ENCODE results near the gene SCAPER.

Gene SCAPER

DNA sequence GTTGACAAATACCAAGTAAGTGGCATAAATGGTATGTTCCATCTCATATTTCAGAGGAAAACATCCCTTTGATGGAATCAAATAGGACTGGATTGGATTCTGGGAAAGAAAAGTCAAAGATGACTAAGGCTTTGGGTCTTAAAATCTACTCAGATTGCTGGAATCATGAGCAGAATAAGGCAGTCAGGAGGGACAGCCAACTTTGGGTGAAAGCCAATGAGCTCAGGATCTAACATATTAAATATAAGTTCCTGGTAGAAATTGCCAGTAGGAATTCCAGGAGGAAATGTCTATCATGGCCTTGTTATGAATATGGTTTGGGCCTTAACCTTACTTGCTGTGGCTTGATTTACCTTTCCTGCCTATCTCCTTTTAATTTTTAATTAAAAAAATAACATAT is 513.3 kb downstream of the SCAPER start:
- no peak for DNase-seq

DNA sequence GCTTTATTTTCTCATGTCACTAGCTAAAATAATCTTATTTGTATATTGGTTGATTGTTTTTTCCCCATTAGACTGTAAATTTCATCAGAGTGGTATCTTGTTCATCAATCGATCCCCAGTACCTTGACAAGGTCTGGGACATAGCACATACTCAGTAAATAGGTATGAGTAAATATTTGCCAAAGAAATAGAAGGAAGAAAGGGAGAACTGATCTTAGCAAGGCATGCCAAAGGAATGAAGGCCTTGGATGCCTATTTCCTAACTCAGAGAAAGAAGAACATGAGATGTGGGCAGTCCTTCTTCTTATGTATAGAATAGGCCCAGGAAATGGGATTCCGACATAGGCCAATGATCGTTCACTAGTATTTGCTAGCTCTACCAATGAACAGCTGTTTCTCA is 513.8 kb downstream of the SCAPER start:
- no peak for DNase-seq

DNA sequence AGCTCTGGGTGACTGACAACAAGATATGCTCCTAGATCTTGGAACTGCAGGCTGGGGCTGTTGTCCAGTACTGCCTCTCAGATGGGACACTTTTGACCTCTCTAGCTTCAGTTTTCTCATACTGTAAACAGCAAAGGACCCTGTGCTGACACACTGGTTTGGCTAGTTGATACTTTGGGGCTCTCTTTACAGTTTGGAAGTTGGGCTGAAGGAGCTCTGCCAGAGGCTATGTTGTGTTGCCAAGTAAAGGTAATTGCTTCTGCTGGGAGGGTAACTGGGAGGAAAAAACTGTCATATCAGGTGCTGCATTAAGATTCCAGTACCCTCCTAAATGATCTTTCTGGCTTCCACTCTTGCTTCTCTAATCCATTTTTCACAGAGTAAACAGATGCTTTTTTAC is 514.6 kb downstream of the SCAPER start:
- DNase-seq = no peak

DNA sequence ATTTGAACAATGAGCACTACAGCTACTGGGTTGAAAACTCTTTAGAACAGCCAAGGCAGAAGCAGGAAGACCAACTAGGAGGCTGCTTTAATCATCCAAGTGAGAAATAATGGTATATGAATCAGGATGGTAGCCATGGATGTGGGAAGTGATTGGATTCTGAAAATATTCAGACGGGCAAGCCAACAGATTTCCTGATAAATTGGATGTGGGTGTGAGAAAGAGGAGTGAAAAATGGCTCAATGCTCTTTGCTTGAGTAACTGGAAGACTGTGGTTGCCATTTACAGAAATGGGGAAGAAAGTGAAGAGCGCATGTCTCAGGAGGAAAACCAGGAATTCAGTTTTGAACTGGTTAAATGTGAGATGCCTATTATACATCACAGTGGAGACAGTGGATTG is 518.2 kb downstream of the SCAPER start:
- no peak for DNase-seq

DNA sequence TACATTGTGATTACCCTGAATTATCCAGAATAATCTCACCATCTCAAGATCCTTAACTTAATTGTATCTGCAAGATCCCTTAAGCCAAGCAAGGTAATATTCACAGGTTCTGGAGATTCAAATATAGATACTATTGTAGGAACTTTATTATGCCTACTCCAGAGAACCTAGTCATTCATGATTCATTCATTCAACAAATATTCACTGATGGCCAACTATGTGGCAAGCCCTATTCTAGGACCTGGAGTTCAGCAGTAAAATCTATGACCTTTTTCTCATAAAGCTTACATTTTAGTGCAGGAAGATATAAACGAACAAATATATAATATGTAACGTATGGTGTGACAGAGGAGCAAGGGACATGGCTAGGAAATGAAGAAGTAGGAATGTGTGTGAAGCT is 519.0 kb downstream of the SCAPER start:
- no peak for DNase-seq

DNA sequence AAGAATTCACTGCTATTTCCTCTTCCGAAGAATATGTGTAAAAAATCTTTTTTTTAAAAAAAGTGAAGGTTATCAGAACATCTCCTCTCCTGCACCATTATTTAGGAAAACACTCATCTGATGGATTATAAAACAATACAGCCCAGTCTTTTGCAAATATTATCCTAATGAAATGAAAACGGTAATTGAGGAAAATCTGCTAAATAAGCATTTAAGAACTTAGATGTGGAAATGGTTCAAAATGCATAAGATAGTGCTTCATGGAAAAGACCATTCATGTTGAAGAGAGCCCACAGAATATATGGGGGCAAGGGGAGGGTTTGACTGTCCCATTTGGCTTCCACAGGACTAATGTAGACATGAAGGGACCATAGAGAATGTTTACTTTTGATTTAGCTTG is 520.7 kb downstream of the SCAPER start:
- no peak for DNase-seq

DNA sequence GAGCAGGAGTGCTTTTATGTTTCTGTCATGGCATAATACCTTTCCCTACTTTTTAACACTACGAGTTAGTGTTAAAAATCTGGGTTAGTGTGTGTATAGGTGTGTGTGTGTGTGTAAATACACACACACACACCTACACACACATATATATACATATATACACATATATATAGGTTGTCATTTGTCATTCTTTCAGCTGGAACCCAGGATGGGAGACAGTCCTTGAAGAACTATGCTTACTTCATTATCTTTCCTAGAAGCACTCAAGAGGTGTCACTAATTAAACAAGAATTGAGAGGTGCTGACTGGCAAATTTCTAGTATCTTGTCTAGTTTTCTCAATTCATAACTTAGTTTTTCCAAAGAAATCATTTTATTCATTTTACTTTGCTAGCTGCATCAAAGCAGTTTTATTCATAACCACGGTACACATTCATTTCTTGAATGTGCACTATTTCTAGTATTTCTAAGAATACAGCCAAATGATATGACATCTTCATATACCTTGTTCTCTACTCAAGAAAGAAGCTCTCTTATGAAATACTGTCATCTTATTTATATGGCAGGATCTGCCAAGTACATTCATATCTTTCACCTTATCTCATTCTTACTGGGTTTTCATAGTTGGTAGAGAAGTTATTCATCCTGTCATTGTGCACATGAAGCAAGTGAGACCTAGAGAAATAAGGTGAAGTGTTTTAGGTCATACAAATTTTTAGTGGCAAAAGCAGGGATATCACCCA is 522.0 kb downstream of the SCAPER start:
- DNase-seq = no peak

DNA sequence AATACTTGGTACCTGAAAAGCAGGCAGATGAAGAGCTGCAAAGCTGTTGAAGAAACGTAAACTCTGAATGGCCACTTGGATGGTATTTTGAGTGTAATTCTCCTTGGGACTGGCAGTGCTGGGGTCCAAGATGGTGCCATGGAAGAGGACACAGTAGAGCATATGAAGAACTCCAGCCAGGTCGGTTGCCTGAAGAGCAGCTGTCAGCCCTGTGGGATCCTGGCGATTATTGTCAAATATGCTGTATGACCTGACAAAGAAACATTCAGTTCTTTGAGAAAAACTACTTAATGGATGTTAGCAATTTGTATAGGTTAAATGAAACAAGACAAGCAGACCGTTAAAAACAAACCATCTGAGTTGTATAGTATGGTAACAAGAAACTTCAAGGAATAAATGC is 523.8 kb downstream of the SCAPER start:
- no peak for DNase-seq

DNA sequence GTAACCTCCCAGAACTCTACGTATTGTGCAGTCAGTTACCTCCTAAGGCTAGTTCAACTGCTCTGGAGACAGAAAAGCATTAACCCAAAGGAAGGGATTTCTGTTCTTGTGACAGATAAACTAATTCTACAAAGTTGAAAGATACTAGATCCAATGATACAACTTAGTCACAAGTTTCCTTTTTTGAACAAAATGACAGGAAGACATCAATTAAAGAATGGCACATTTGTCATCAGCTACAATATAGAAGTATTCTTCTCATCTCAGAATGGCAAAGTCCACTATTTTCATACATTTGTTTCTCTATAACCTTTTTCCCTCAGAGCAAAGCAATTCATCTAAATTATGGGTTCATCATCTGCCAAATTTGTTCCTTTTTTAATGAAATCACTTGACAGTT is 524.9 kb downstream of the SCAPER start:
- DNase-seq = no peak

DNA sequence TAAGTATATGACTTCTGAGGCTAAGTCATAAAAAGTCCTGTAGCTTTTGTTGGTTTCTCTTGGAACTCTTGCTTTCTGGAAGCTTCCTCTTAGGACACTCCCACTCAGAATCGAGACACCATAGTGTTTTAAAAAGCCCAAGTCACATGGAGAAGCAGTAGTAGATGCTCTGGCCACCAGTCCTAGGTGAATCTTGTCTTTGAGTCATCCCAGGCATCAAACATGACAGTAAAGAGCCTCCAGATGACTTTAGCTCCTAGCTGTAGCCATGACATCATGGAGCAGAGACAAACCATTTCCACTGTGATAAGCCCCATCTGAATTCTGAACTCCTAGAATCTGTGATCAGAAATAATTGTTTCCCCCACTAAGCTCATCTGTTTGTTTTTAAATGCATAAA is 526.4 kb downstream of the SCAPER start:
- DNase-seq = no peak

DNA sequence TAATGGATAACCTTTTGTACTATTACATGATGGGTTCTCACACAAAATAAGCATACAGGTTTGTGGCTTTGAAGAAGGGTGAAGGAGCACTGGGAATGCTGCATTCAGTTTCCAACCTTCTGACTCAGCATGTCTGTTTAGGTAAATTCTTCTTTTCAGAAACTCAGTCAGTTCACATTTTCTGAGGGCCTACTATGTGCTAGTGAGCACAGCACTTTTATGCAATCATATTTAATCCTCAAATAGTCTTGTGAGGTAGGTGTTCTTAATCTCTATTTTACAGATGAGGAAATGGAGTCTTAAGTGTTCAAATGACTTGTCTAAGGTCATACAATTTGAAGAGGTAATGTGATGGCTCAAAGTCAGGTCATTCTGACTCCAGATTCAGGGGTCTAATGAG is 527.4 kb downstream of the SCAPER start:
- no peak for DNase-seq

DNA sequence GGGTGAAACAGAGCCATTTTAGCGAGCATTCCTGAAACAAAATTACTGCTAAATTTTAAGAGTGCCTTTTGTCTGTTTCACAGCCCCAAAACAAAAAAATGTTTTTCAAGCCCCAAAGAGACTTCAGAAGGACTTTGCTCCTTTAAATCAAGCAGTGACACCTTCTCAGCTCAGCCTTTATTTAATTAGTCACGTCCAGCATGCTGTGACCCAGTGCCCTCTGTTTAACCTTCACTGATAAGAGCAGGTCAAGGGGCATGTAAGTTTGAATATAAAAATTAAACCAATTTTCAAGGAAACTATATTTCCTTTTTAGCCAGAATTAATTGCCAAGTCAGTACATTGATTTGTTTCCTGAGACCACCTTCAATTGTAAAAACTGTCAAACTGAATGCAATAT is 527.9 kb downstream of the SCAPER start:
- DNase-seq = no peak

DNA sequence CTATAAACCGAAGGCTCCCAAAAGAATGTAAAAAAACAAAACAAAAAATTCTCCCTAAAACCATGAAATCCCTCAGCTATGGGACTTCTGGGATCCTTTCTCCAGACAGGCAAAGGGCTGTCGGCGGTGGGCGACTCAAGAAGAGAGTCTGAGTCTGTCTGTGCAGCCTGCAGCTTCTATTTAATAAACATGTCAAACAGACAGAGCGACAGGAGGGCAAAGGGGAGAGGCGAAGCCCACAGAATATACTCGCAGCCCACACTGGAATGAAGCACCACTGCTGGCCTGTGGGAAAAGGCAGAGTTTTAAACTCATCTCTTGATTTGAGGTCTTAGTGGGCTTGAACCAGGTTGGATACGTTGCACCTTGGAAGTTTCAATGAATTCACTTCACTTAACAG is 528.3 kb downstream of the SCAPER start:
- DNase-seq = no peak

DNA sequence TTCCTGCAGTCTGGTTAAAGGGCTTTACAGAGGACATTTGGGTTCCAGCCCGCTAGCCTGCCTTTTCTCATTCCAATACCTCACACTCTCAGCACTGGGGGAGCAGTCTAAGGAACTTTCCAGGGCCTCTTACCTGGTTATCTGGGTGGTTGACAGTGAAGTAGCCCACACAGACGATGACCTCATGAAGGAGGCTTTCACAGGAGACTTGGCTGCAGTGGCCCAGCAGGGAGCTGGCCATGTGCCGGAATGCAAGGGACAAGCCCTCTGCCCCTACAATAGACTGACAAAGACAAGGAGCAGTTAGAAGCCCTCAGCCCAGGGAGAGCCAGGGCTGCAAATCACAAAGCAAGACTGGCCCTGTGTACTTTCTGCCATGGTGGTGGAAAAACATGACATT is 529.1 kb downstream of the SCAPER start:
- no peak for DNase-seq

DNA sequence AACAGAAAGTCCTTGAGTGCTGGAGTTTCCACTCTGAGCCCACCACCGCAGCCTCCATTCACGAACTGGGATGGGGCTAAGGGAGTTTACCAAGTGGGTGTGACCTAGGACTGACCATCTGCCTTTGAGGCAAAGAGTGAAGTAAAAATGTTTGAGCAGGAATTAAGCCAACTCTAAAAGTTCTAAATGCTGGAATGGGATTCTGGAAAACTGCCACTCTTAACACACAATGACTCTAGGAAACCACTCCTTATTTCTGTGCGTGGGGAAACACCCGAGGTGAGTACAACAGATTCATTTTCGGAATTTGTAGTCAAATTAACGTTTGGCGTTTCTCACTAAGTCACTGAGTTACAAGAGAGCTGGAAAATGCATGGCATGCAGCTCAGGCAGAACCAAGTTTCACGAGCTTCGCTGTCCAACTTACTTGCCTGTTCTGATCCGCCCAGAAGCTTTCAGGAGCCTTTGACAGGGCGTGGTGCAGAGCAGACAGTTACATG is 537.0 kb downstream of the SCAPER start:
- DNase-seq = peak; percentile 23

DNA sequence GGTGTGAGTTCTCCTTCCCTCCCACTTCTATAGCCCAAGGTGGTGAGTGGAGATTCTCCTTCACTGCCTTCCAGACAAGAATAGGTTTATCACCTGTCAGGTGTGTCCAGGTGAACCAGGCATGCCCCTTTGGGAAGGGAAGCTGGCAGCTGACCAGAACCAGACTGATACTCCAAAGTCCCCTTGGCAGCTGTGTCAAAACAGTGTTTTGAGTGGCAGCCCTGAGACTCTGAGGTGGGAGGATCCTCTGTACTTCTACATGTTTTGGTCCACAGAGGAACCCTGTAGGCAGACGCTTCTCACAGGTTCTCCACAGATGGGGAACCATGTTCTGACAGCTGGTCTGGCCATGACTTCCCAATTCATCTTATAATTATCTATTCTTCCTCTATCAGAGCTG is 538.4 kb downstream of the SCAPER start:
- no peak for DNase-seq

DNA sequence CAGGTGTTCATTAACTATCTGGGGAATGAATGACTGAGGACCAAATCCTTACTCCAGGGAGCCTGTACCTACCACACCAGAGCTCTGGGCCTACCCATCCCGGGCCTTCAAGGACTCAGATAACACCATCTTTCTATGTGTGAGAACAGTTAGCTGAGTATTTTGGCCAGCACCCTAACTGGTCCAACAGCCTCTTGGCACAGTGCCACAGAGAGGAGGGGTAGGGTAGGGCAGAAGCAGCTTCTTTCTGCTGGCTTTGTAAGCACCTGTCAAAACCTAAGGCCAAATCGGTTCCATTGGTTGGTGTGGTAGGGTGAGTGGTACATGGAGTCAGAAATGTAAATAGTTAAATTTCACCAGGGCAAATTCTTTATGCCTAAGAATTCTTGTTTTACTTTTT is 541.9 kb downstream of the SCAPER start:
- DNase-seq = no peak

DNA sequence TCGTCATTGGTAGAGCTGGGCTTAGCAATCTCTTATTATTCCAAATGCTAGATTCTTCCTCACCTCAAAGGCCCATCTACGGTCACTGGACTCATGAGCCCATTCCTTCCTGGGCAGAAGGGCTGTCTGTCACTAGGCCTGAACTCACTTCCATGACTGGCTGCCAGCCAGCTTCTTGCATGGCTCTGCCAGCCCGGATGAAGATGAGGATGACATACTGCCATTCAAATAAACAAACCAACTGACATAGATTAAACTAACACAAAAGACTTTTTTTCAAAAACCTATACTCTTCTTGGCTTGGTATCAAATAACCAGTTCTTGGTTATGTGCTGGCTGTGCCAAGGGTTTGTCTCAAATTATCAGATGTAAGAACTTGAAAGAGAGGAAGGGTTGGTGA is 544.7 kb downstream of the SCAPER start:
- DNase-seq = no peak

DNA sequence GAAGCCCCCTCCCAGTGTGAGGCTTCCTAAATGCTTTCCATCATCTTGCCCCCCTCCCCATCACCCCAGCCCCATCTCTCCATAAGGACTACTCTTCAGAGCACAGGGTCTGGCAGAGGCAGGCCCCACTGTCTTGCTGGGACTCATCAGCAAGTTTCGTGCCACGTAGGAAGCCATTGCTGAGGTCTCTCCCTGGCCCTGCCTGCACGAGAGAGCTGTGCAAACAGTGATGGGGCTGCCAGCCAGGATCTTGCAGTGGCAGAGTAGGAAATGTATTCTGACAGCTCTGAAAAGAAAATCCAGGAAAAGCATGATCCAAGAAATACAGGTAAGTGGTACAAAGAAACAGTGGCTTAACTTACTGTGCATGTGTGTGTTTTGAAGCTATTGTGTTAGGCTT is 546.0 kb downstream of the SCAPER start:
- no peak for DNase-seq

DNA sequence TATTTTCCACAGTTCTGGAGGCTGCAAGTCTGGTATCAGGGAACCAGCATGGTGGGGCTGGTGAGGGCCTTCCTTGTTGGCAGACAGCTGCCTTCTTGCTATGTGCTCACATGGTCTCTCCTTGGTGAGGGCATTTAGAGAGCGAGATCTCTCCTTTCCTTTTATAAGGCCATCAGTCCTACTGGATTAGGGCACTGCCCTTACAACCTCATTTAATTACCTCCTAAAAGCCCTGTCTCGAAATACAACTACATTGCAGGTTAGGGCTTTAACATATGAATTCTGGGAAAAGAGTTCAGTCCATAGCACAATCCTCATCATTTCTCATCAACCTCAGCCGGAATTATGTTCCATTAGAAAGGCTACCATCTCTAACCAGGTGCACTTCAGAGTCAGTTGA is 546.7 kb downstream of the SCAPER start:
- no peak for DNase-seq

DNA sequence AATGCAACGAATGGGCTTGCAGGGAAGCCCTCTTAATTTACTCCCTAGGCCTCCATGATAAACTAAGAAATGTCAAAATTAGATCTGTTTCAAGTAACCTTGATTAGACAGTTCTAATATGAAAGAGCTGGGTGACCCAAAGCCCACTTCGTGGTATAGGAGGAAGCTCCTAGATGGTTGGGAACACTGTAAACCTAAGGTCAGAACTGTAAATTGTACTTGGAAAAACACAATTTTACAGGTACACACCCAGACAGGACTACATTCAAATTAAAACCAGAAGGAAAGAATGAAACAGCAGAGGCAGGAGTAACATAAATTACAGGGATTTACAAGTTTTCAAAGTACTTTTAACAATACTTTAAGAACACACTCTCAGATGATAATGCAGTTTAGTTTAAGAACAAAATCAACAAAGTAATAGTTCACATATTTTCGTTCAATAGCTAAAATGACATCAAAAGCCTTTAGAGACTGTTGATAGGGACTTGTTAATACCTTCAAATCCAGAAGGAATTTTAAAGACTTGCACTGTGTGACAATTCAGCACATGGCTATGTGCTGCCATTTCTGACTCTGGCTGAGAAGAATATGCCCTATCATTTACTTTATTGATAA is 550.2 kb downstream of the SCAPER start:
- no peak for DNase-seq

DNA sequence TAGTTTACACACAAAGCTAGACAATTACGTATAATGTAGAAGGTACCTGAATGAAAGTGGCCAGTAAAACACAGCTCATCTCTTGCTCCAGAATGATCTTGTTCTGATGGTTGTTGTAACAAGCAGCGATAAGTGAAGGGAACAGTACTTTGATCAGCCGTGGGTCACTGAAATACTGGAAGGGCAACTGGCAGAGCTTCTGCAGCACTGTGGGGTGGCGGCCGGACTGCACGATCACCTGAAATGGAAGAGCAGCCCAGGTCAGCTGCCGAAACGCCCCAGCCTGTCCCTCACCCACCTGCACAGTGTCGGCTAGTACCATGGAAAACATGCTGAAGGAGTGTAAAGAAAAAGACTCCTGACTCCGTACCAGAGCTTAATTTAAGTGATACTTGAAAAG is 551.2 kb downstream of the SCAPER start:
- no peak for DNase-seq

DNA sequence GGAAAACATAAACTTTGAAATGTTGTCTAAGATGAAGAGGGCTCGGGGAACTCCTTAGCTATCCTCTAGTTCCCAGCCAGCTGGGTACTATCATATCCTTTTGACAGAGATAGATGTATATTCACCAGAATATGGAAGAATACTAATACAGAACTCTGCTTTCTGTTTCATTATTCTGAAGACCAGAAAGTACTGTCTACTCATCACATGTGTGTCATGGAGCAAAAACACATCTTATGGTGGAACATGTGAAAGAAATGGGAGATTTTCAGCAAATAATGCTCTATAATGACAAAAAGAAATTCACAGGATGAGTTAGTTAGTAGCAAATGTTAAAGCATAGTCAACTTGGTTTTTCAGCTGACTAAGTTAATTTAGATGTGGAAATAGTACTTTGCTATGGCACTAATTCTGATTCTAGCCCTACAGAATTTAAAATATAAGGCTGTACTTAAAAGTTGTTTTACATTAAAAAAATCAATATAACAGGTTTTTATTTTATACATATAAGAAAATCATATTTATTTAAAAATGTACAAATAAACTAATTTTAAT is 552.0 kb downstream of the SCAPER start:
- DNase-seq = no peak

DNA sequence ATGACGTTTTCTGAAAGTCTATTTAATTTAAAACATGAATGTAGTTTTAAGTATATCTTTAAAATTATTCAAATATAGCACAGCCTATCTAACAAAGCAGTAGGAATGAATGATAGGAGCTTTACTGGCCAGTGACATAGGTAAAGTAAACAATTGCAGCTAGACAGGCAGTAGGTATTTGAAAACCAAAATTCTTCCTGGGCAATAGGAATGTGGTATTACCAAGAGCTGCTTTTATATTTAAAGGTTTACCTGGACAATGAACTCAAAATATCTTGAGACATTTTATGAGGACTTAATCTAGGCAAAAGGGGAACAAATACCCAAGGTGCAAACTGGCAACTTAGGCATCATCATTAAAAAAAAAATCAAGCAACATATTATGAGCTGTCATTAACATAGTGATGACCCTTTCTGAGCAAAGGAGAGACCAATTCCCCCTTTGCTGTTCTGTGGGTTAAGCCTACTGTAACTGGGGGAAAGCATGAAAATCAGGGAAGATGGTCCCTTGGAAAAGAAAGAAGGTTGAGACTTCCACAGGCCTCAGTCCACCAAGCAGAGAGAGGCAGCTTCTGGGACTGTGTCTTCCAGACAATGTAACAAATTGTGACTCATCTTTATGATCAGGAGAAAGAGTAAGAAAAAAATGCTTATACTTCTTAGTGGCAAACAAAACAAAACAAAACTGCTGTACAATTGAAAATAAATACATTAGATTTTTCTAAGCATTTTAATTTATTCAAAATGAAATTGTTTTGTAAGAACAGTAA is 555.7 kb downstream of the SCAPER start:
- DNase-seq = no peak
